Activated CD8-positive, alpha-beta memory T cell treated with anti-CD3 and anti-CD28 coated beads, Interleukin-2, amount 50 U/mL, for 24 hours (primary cell): ENCODE measurements around the gene MAB21L2.

ENCODE experiments used
- DNase-seq: peaks from one replicate; pipeline ENCODE4 v3.0.0-alpha.2; 2020; ENCODE audit errors: extremely low read depth

Gene MAB21L2

GRCh38 chr4:150619042-150619441 is 37.1 kb downstream of the MAB21L2 start:
- no peak for DNase-seq

GRCh38 chr4:150624055-150624454 is 42.1 kb downstream of the MAB21L2 start:
- no peak for DNase-seq

GRCh38 chr4:150625033-150625432 is 43.1 kb downstream of the MAB21L2 start:
- no peak for DNase-seq

- no peak for DNase-seq
Observed at GRCh38 chr4:150628073-150628472, 46.1 kb downstream of the MAB21L2 start.

- no peak for DNase-seq
Observed at GRCh38 chr4:150632639-150633038, 50.7 kb downstream of the MAB21L2 start.
